ENCODE measurements around the gene MCTP2.

DNA sequence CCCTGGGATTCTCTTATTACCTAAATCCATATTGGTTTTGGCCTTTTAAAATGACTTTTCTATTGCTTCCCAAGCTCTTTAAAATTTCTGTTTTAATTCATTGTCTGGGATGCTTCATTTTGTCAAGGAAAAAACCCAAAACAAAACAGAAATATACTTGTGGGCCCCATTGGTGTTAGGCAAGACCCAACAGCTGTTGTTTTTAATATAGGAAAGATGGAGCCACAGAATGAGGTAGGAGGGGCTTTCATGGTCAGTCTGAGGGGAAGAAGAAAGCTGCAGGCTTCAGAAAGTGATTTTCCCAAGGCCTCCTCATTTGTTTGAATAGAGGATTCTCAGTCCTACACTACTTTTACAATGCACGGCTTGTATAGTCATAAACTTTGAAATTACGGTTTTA, 180.5 kb downstream of the MCTP2 start:
- TF ChIP-seq, protein P1, sequence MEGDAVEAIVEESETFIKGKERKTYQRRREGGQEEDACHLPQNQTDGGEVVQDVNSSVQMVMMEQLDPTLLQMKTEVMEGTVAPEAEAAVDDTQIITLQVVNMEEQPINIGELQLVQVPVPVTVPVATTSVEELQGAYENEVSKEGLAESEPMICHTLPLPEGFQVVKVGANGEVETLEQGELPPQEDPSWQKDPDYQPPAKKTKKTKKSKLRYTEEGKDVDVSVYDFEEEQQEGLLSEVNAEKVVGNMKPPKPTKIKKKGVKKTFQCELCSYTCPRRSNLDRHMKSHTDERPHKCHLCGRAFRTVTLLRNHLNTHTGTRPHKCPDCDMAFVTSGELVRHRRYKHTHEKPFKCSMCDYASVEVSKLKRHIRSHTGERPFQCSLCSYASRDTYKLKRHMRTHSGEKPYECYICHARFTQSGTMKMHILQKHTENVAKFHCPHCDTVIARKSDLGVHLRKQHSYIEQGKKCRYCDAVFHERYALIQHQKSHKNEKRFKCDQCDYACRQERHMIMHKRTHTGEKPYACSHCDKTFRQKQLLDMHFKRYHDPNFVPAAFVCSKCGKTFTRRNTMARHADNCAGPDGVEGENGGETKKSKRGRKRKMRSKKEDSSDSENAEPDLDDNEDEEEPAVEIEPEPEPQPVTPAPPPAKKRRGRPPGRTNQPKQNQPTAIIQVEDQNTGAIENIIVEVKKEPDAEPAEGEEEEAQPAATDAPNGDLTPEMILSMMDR (conservative IDR thresholded peaks at IDR 0.05; ENCODE audit: low read depth, low read length) = no peak
- no peak for TF ChIP-seq EZH2 (IDR thresholded peaks at IDR 0.05; ENCODE audit: borderline replicate concordance, low read depth, low read length, poor library complexity, severe bottlenecking)
